GM12873 (cell line): ENCODE measurements around the gene ZNF101.

Experiments
- TF ChIP-seq, protein P1 (sequence below): IDR thresholded peaks from 2 replicates; pipeline ENCODE4 v1.5.1; 2012; ENCODE audit warnings: low read depth, mild to moderate bottlenecking, moderate library complexity, low read length, control low read depth; ENCODE audit not compliant: insufficient read depth; ENCODE audit errors: missing control alignments

Gene ZNF101

DNA sequence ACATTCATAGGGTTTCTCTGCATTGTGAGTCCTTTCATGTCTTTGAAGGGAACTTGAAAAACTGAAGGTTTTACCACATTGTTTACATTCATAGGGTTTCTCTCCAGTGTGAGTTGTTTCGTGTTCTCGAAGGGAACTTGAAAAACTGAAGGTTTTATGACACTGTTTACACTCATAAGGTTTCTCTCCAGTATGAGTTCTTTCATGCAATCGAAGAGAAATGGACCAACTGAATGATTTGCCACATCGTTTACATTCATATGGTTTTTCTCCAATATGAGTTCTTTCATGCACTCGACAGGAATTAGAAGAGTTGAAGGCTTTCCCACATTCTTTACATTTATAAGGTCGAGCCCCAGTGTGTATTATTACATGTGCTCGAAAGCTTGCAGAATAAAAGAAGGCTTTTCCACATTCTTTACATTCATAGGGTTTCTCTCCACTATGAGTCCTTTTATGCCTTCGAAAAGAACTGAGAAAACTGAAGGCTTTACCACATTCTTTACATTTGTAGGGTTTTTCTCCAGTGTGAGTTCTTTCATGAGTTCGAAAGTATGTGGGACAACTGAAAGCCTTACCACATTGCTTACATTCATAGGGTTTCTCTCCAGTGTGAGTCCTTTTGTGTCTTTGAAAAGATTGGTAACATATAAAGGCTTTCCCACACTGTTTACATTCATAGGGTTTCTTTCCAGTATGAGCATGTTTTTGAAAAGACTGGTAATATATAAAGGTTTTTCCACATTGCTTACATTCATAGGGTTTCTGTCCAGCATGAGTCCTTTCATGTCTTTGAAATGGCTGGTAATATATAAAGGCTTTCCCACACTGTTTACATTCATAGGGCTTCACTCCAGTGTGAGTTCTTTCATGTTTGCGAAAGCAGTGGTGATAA is 43.5 kb downstream of the ZNF101 start:
- TF ChIP-seq, protein P1, sequence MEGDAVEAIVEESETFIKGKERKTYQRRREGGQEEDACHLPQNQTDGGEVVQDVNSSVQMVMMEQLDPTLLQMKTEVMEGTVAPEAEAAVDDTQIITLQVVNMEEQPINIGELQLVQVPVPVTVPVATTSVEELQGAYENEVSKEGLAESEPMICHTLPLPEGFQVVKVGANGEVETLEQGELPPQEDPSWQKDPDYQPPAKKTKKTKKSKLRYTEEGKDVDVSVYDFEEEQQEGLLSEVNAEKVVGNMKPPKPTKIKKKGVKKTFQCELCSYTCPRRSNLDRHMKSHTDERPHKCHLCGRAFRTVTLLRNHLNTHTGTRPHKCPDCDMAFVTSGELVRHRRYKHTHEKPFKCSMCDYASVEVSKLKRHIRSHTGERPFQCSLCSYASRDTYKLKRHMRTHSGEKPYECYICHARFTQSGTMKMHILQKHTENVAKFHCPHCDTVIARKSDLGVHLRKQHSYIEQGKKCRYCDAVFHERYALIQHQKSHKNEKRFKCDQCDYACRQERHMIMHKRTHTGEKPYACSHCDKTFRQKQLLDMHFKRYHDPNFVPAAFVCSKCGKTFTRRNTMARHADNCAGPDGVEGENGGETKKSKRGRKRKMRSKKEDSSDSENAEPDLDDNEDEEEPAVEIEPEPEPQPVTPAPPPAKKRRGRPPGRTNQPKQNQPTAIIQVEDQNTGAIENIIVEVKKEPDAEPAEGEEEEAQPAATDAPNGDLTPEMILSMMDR = no peak

DNA sequence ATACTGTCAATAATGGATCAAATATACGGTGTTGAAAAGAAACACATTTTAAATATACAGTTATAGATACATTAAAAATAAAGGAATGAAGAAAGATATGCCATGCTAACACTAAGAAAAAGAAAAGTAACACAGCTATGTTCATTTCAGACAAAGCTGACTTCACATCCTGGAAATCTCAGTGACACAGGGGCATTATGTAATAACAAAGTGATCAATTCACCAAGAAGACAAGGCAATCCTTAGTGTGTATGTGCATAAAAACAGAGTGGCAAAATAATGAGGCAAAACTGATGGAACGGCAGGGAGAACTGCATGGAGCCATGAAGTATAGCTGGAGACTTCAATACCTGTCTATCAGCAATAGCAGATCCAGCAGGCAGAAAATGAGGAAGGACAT is 51.2 kb downstream of the ZNF101 start:
- TF ChIP-seq, protein P1 = no peak

DNA sequence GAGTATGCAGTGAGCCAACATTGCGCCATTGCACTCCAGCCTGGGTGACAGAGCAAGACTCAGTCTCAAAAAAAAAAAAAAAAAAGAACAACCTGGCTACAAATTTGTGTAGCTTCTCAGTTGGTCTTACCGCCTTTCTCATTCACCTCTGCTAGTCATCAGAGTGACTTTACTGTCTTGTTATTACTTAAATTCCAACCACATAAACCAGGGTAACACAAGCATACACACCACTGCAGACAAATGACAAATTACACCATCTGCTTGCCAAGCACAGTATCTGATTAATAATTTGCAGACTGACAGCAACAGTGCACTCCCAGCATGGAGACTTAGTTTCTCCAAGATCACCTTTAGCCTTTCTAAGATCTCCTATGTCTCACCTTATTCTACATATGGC is 53.3 kb downstream of the ZNF101 start:
- TF ChIP-seq, protein P1 = no peak

DNA sequence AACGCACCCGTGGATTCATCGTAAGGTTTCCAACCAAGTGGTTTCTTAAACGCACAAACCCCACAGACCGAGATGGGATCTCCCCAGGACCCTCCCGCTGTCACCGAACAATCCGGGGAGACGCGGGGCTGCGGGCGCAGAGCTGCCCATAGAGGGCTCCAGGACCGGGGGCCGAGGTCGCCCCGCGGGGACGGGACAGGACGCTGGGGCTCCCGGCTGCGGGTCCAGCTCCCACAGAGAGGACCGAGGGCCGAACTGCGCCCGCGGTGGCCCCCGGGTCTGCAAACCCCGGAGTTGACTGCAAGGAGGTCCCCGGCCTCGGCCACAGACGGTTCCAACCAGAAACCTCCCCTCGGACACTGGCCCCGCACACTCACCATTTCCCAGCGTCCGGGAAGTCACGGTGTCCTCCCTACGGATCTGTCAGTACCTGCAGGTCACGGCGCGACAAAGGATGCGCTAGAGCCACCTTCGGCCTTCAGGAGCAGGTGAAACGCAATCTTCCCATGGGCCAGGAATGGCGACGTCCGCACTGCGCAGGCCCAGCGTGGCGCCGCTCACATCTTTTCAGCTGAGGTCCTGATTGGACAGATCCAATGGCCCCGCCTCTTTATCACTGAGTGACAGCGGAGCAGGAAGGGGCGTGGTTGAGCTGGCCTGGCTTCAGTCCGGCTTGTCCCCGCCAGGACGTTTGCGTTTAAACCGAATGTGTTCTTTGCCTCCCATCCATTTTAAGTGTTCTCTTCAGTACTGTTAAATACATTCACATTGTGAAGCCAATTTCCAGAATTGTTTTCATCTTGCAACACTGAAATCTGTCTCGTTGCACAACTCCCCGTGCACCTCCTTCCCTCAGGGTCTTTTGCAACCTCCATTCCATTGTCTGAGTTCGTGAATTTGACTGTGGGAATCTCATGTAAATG is 64.2 kb downstream of the ZNF101 start, which contains the start of gene ZNF14:
TSS of gene ZNF14 (minus strand) at position 534 of the 923 bp plus-strand sequence. CDS start at position 380, 154 bp downstream.
- TF ChIP-seq, protein P1 = no peak
